ENCODE results near the gene TEX9.
"Not testable (repeated sequence)": the region's sequence is repeated elsewhere in the genome, so short reads cannot be mapped to it uniquely, and the experiment has no call there.

The TEX9 gene

GRCh38 chr15:56365075-56365711, at the start of gene TEX9:
Gene TEX9 (plus strand): TSS chr15:56365426. CDS start chr15:56365451, 25 bp downstream.
- peak; percentile 62 for DNase-seq

GRCh38 chr15:56316561-56316960, 48.7 kb upstream of the TEX9 start:
- DNase-seq = not testable (repeated sequence)

- DNase-seq = no peak
Observed at GRCh38 chr15:56320316-56320715, 44.9 kb upstream of the TEX9 start.

GRCh38 chr15:56320861-56321260, 44.4 kb upstream of the TEX9 start:
- no peak for DNase-seq

- DNase-seq = no peak
Observed at GRCh38 chr15:56322444-56322843, 42.8 kb upstream of the TEX9 start.

- DNase-seq = no peak
Observed at GRCh38 chr15:56323435-56323834, 41.8 kb upstream of the TEX9 start.

GRCh38 chr15:56325186-56325585, 40.0 kb upstream of the TEX9 start:
- no peak for DNase-seq

GRCh38 chr15:56327721-56328502, 37.3 kb upstream of the TEX9 start:
- DNase-seq = no peak

GRCh38 chr15:56337084-56337725, 28.0 kb upstream of the TEX9 start:
- no peak for DNase-seq

- DNase-seq = no peak
Observed at GRCh38 chr15:56339594-56339993, 25.6 kb upstream of the TEX9 start.

GRCh38 chr15:56341201-56341600, 24.0 kb upstream of the TEX9 start:
- DNase-seq = no peak

GRCh38 chr15:56342653-56343052, 22.6 kb upstream of the TEX9 start:
- DNase-seq = no peak

- no peak for DNase-seq
Observed at GRCh38 chr15:56343879-56344278, 21.3 kb upstream of the TEX9 start.

- no peak for DNase-seq
Observed at GRCh38 chr15:56344336-56344735, 20.9 kb upstream of the TEX9 start.

GRCh38 chr15:56346414-56346813, 18.8 kb upstream of the TEX9 start:
- DNase-seq = no peak

- DNase-seq = no peak
Observed at GRCh38 chr15:56349554-56349953, 15.7 kb upstream of the TEX9 start.

GRCh38 chr15:56351353-56351752, 13.9 kb upstream of the TEX9 start:
- DNase-seq = no peak

- no peak for DNase-seq
Observed at GRCh38 chr15:56351957-56352506, 13.2 kb upstream of the TEX9 start.

- no peak for DNase-seq
Observed at GRCh38 chr15:56353119-56353518, 12.1 kb upstream of the TEX9 start.

GRCh38 chr15:56353740-56354139, 11.5 kb upstream of the TEX9 start:
- DNase-seq = no peak

GRCh38 chr15:56356616-56357015, 8.6 kb upstream of the TEX9 start:
- no peak for DNase-seq

GRCh38 chr15:56358604-56359003, 6.6 kb upstream of the TEX9 start:
- DNase-seq = no peak

GRCh38 chr15:56361987-56362386, 3.2 kb upstream of the TEX9 start:
- DNase-seq = no peak

- no peak for DNase-seq
Observed at GRCh38 chr15:56366211-56366610, 985 bp downstream of the TEX9 start.

Data from KG1 (cell line).